HG03469 (cell line): ENCODE data around the gene MTCH2.
"Not testable (repeated sequence)": the region's sequence is repeated elsewhere in the genome, so short reads cannot be mapped to it uniquely, and the experiment has no call there.

Experiments
- ATAC-seq: cut with Tn5 transposase; IDR thresholded peaks from one replicate; pipeline ENCODE4 v1.9.1; 2021; ENCODE audit warnings: mild to moderate bottlenecking, moderate library complexity, moderate number of reproducible peaks; ENCODE audit not compliant: unreplicated experiment

MTCH2 gene

DNA sequence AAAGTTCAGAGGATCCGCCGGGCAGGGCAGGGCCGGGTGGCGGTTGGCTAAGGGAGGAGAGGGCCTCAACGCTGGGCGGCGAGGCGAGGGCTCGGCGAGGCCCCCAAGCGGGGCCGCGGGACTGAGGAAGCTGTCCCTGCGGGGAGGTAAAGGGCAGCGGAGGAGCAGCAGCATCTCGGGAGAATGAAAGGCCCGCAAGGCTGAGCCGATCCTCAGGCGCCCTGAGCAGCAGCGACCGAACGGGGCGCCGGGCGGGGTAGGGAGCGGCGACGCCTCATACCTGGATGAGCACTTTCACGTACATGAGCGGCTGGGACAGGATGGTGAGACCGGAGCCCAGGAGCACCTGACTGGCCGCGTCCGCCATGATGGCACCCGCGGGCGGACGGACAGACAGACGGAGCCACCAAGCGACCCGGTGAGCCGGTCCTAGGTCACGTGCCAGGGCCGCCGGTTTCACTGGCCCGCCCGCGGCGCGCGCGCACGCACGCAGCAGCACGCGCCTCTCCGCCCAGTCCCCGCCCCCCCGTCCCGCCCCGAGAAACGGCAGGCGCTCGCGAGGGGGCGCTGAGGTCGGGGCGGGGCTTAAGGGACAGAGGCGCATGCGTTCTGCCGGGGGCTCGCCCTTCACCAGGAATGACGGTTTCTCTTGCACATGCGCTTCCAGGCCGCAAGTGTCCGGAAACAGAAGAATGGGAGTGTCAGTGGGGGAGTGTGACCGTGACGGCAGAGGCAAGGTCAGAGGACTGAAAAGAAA lies at the start of gene MTCH2:
Gene MTCH2, minus strand, starts transcription at position 461 of the 757 bp plus-strand sequence. Its CDS starts 94 bp downstream, at position 367.
- peak; percentile 91 for ATAC-seq

DNA sequence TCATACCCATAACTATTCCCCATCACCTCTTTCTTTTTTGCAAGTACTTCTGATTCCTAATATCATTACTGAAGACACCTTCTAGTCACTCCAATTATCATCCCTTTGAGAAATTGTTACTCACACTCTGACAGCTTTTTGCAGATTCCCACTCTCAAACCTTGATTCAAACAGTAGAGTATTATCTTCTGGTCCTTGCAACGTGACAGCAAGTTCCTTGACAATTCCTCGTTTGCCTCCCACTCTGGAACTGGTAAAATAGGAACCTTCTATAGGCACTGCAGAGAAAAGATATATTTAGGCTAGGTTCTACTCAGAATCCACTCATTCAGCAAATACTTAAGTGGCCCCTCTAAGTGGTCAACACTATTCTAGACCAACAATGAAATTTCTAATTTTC lies 49.6 kb upstream of the MTCH2 start:
- no peak for ATAC-seq

DNA sequence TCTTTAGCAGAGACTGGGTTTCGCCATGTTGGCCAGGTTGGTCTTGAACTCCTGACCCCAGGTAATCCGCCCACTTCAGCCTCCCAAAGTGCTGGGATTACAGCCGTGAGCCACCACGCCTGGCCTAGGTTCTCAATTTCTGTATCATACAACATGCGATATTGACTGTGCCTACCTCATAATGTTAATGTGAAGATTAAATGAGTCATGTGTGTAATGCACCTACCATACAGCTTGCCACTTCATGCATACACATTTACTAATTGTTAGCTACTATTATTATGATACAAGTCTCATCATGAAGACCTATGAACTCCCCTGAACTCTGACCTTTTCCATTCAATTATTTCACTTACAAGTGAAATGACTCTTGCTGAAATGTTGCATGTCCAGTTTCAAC lies 47.1 kb upstream of the MTCH2 start:
- no peak for ATAC-seq

DNA sequence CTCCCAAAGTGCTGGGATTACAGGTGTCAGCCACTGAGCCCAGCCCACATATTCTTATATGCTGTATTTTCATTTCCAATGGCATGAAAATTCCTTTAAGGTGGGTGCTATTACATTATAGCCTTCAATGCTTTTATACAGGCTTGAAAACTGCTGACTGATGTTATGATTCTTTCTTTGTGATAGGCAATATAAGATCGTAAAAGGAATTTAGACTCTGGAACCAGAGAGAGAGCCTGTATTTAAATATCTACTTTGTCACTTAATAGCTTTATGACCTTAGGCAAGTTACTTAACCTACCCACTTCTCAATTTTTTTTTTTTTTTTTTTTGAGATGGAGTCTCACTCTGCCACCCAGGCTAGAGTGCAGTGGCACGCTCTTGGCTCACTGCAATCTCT lies 46.6 kb upstream of the MTCH2 start:
- ATAC-seq: no peak

DNA sequence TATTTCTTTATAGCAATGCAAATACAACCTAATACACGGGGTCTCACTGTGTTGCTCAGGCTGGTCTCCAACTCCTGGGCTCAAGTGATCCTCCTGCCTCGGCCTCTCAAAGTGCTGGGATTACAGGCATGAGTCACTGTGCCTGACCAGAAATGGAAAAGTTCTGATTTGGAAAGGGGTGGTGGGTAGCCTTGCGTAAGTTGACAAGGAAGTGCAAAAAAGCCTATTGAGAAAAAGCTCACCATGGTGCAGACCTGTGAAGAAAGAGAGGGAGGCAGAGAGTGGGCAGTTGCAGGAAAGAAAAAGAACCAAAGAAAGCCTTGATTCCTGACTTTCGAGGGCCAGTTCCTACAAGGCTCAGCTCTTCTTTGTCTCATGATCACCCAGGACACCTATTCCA lies 45.8 kb upstream of the MTCH2 start:
- ATAC-seq: no peak

DNA sequence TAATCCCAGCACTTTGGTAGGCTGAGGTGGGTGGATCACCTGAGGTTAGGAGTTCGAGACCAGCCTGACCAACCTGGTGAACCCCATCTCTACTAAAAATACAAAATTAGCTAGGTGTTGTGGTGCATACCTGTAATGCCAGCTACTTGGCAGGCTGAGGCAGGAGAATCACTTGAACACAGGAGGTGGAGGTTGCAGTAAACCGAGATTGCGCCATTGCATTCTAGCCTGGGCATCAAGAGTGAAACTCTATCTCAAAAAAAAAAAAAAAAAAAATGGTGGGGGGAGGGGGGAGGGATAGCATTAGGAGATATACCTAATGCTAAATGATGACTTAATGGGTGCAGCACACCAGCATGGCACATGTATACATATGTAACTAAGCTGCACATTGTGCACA lies 44.3 kb upstream of the MTCH2 start:
- ATAC-seq: not testable (repeated sequence)

DNA sequence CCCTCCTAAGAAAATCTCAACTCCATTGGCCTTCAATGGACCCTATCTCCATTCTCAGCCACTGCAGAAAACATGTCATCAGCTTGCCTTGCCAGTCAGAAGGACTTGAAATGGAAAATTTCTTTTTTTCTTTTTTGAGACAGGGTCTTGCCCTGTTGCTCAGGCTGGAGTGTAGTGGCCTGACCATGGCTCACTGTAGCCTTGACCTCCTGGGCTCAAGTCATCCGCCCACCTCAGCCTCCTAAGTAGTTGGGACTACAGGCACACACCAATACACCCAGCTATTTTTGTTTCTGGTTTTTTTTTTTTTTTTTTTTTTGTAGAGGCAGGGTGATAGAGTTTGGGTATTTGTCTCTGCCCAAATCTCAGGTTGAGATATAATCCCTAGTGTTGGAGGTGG lies 43.8 kb upstream of the MTCH2 start:
- ATAC-seq: no peak

DNA sequence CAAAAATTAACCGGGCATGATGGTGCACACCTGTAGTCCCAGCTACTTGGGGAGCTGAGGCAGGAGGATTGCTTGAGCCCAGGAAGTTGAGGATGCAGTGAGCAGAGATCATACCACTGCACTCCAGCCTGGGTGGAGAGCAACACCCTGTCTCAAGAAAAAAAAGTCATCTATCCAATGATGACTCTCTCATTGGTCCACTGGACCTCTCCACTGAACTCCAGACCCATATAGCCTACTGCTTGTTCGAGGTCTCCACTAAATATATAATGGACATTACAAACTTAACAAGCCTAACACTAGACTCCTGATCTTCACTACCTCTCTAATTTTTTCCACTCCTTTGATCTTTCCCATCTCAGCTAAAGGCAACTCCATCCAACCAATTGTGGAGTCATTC lies 33.5 kb upstream of the MTCH2 start:
- ATAC-seq: no peak

DNA sequence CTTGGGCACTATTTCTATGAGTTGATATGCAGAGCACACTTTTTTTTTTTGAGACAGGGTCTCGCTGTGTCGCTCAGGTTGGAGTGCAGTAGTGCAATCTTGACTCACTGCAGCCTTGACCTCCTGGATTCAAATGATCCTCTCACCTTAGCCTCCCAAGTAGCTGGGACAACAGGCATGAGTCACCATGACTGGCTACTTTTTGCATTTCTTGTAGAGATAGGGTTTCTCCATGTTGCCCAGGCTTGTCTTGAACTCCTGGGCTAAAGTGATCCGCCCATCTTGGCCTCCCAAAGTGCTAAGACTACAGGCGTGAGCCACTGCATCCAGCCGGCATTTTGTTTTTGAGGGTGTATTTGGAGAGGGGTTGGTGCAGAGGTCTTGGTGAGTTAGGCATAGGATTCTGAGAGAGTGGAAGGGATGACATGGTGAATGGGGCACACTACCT lies 29.9 kb upstream of the MTCH2 start:
- no peak for ATAC-seq

DNA sequence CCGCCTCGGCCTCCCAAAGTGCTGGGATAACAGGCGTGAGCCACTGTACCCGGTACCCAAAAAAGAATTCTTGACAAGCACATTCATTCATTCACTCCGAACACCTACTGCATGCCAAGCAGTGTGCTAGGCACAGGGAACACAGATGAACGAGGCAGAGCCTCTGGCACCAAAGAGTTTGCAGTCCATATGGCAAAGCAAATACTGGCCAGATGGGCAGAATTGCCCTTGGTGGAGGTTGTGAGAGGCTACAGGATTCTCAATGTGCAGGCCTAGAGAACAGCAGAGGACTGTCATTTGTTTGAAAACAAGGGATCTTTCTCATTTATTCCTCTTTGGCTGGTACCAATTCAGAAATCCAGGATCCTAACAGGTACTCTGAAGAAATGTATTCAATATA lies 27.5 kb upstream of the MTCH2 start:
- no peak for ATAC-seq

DNA sequence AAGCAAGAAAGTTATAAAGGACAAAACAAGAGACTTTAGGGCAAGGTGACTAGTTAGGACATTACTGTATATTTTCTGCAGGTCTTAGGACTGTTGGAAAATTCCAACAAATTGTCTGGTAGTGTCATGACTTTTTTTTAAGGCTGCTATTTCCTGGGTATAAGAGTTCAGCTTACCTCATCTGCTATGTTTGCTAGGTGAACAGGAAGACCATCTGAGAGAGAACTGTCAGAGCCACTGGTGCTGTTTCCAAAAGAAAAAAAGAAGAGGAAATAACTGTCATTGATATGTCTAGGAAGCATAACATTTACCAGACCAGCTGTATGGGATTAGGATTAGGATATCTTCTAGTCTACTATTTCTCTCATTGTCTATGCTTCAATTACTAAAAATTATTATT lies 26.3 kb upstream of the MTCH2 start:
- no peak for ATAC-seq

DNA sequence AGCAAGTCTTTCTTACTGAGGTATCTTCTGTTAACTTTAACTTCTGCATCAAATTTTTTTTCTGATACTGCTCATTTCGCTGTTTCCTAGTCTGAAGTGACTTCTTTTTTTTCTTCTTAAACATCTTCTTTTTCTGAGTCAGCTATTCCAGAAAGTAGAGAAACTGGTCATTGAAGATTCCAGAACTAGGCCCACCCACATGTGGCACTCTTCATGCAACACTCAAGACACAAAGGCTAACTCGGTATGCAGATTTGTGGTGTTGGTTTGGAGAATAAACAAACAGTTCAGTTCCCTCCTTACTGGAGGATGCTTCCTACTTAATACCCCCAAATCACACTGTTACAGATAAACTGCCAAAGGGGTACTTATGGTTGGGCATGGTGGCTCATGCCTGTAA lies 25.2 kb upstream of the MTCH2 start:
- ATAC-seq: no peak

DNA sequence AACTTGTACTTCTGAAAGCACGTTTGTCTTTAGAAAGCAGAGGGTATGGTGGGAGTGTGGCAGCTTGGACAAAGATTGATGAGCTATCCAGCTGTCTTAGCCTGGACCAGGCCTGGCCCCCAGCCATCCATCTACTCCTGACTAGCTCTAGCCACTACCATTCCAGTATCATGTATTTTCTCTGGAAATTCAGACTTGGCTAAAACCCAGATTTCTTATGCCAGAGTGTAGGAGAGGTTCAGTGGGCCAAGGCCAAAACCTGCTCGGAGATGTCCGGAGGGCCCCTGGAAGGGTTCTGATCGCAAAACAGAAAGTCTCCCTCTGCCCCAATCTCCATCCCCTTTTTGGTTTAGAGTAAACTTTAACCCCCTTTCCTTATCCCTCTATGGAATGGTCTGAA lies 24.8 kb upstream of the MTCH2 start:
- ATAC-seq: no peak

DNA sequence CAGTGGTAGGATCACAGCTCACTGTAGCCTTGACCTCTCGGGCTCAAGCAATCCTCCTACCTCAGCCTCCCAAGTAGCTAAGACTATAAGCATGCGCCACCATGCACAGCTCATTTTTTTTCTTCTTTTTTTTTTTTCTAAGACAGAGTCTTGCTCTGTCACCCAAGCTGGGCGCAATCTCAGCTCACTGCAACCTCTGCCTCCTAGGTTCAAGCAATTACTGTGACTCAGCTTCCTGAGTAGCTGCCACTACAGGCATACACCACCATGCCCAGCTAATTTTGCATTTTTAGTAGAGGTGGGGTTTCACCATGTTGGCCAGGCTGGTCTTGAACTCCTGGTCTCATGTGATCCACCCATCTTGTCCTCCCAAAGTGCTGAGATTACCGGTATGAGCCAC lies 22.6 kb upstream of the MTCH2 start:
- ATAC-seq: not testable (repeated sequence)

DNA sequence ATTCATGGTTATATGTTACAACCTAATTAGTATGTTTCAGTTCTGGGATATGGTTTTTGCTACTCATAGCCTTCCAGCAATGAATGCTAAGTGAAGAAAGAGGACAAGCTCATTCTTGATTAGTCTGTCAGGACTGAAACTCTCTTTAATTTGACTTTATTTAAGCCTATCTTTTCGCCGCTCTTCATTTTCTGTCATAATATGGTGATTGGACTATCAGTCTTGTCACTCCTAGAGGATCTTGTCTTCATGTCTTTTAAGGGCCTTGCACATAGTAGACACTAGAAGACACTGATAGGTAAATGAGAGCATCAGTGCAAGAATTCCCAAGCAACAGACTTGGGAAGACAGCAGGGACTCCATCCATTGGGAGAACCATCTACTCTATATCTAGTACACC lies 18.9 kb upstream of the MTCH2 start:
- ATAC-seq: no peak

DNA sequence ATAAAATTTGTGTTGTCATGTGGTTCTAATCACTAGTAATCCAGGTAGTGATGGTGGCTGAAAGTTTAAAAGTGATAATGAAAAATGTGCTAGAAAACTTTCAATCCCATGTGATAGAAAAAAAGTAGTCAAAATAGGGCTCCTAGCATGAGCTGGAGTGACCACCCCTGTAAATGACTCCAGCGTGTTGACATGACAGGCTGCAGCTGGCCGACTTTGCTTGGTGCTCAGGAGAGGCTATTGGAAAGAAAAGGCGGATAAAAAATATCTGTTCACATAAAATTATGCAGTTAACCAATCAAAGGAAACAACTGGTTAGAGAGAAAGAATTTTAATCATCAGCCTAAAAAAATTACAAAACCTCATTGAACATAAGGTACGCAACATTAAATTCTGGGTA lies 16.9 kb upstream of the MTCH2 start:
- ATAC-seq: no peak

DNA sequence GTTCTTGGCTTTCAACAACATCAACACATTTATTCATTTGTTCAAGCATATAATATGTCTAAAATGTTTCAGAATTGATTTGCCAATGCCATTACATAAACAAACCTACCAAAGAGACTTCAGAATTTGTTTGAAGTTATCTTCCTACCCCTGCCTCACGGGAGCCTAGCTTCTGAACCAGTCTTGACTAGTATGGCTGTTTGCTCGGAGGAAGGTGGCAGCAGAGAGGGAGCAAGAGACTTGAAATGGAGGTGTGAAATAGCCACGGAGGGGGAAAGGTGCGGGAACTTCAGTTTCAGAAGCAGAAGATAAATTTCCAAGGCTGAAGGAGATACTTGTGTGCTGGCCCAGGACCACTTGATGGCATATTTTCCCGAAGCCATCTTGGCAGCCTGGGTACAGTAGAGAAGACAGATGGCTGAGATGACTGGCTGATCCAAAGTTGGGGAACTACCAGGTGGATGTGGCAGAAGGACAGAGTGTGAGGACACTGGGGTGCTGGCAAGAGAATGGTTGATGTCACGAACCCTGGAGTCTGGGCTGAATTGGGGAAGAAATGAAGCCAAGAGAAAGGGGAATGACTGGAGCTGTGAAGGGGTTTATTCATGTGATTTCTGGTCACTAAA lies 14.0 kb upstream of the MTCH2 start:
- no peak for ATAC-seq

DNA sequence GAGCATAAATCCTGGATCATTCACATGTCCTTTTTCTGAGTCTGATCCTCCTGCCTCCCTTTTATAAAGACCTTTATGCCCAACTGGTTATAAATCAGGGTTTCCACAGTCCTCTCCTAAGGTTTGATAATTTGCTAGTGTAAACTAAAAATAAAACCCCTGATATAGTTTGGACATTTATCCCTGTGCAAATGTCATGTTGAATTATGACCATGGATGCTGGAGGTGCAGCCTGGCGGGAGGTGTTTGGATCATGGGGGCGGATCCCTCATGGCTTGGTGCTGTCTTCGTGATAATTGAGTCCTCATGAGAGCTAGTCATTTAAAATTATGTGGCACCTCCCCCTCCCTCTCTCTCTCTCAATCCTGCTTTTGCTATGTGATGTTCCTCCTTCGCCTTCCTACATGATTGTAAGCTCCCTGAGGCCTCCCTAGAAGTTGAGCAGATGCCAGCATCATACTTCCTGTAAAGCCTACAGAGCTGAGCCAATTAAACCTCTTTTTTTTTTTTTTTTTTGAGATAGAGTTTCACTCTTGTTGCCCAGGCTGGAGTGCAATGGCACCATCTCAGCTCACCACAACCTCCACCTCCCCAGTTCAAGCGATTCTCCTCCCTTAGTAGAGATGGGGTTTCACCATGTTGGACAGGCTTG lies 9.6 kb upstream of the MTCH2 start:
- no peak for ATAC-seq

DNA sequence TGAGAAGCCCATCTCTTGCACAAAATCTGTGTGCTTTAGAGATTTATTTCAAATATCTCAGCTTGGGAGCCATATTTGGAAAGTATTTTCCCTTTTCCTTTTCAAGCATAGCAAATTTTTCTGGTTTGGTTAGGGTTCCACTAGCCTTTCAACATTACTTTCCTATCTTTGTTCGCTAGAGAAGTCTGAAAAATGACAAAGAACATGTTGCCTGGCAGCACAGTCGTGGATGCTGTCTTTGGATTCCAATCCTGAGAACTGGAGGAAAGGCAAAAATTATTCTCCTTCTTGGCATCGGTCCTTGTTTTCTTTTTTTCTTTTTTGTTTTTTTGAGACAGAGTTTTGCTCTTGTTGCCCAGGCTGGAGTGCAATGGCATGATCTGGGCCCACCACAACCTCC lies 6.9 kb upstream of the MTCH2 start:
- no peak for ATAC-seq

DNA sequence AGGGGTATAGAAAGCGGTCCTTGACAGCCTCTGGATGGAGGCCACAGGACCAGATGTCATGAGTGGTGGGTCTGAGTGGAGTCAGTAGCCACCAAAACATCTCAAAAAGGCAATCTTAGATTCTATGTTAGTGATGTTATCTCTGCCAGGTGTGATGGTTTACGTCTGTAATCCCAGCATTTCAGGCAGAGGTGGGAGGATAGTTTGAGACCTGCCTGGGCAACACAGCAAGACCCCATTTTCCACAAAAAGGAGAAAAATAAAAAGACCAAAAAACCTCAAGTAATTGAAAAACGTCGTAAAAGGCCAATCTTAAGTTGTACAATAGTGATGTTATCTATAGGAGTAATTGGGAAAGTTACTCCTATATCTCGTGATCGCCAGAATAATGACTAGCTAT lies 3.7 kb upstream of the MTCH2 start:
- no peak for ATAC-seq

DNA sequence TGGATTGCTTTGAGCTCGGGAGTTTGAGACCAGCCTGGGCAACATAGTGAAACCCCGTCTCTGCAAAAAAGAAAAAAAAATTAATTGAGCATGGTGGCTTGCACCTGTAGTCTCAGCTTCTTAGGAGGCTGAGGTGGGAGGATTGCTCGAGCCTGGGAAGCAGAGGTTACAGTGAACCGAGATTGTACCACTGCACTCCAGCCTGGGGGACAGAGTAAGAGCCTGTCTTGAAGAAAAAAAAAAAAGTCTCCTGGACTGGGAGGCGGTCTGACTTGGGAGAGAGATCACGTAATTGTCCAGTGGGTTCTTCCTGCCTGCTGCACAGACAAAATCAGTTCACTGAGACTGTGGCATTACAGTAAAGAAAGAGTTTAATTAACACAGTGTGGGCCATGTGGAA lies 3.1 kb upstream of the MTCH2 start:
- no peak for ATAC-seq

DNA sequence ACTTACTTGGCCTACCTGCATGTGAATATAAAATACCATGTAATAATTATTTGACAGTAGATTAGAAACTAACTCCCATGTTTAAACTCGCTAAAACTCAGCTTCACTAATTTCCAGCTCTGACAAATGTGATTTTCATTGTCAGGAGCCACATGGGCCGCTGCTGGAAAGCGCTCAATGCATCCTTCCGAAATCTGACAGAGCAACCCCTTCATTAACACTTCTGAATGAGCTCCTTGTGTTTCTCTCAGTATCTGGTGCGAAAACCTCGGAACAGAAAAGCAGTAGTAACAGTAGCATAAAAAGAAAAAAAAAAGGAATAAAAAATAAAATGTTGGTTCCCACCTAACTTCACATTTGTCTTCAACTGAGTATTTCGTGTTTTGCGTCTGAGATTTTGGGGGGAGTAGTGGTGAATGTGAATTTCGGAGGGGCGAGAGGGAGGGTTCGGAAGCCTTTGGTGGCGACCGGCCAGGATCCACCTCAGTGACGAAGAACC lies 710 bp downstream of the MTCH2 start:
- ATAC-seq: no peak
